ENCODE data around the gene TMEM232. TPM values are rescaled to one million over a fixed set of nuclear protein-coding genes. Genes with fewer than 3 reads are reported as not detected.
A peak's percentile ranks its signal among the peaks of the same experiment; 100 is the strongest.

TMEM232 gene
- total and polyA plus RNA-seq, 9 of the 15 experiments (the other 6 are each of a cell fraction or from before 2014, with no cell fraction given) = 0.09 to 2.2 (median 0.41) TPM

DNA sequence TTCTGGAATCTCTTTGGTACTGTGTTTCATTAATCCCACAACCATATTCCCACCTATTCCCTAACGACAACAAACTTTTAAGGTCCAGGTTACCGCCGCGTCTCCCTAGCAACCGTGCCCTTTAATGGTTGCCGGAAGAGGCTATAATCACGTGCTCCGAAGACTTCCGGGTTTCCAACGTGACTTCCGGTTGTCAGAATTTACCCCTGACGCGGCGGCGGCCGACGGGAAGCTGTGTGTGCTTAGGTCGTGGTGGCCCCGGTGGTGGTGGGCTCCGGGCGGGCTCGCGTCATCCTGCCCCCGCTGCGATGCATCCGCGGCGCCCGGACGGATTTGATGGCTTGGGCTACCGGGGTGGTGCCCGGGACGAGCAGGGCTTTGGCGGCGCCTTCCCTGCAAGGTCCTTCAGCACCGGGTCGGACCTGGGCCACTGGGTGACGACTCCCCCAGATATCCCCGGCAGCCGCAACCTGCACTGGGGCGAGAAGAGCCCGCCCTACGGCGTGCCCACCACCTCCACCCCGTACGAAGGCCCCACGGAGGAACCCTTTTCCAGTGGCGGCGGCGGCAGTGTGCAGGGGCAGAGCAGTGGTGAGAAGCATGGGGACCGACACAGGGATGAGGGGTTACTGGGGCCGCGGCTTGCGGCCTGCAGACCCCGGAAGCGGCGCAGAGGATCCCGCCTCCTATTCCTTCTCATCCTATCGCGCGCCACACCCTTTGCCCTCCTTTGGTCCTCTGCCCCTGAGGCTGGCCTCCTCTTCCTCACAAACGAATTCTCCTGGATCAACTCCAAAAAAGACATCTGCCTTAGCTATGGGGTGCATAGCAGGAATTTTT lies 12.6 kb upstream of the TMEM232 start, which contains the start of gene SLC25A46 (continued):
- TF ChIP-seq ZBTB40 (IDR thresholded peaks at IDR 0.05) (peak; percentile 97), ZBTB40 (CRISPR knock-in tag; IDR thresholded peaks at IDR 0.05) (no peak), ZNF717 (CRISPR knock-in tag; IDR thresholded peaks at IDR 0.05) (no peak), ZFP36 (IDR thresholded peaks at IDR 0.05; ENCODE audit: low read depth, low read length, partially characterized antibody) (no peak), BRCA1 (IDR thresholded peaks at IDR 0.05) (no peak), BRCA1 (CRISPR knock-in tag; IDR thresholded peaks at IDR 0.05) (no peak), SRSF3 (IDR thresholded peaks at IDR 0.05; ENCODE audit: insufficient read depth, low read length) (no peak), PCBP2 (IDR thresholded peaks at IDR 0.05; ENCODE audit: low read depth, low read length, poor library complexity, severe bottlenecking) (no peak), POLR2H (tag; IDR thresholded peaks at IDR 0.05; ENCODE audit: low read depth) (peak; percentile 49; the same call in 1 of the 2 replicates), POLR2AphosphoS5 (IDR thresholded peaks at IDR 0.05; ENCODE audit: control insufficient read depth, insufficient read depth, low read depth, low read length) (peak; percentile 64; the same call in 1 of the 2 replicates), MTF1 (CRISPR knock-in tag; IDR thresholded peaks at IDR 0.05; ENCODE audit: borderline replicate concordance) (no peak), ZFPM2 (CRISPR knock-in tag; IDR thresholded peaks at IDR 0.05) (no peak), ZNF212 (CRISPR knock-in tag; IDR thresholded peaks at IDR 0.05) (no peak), ZNF324 (CRISPR knock-in tag; IDR thresholded peaks at IDR 0.05) (no peak), ZNF764 (CRISPR knock-in tag; IDR thresholded peaks at IDR 0.05; ENCODE audit: low read depth) (no peak), ZFX (CRISPR knock-in tag; IDR thresholded peaks at IDR 0.05) (peak; percentile 93), HDAC1 (IDR thresholded peaks at IDR 0.05) (peak in 1 of 2 experiments; percentile 93; a peak in 2 of 4 replicates)
- TF ChIP-seq, protein P1, sequence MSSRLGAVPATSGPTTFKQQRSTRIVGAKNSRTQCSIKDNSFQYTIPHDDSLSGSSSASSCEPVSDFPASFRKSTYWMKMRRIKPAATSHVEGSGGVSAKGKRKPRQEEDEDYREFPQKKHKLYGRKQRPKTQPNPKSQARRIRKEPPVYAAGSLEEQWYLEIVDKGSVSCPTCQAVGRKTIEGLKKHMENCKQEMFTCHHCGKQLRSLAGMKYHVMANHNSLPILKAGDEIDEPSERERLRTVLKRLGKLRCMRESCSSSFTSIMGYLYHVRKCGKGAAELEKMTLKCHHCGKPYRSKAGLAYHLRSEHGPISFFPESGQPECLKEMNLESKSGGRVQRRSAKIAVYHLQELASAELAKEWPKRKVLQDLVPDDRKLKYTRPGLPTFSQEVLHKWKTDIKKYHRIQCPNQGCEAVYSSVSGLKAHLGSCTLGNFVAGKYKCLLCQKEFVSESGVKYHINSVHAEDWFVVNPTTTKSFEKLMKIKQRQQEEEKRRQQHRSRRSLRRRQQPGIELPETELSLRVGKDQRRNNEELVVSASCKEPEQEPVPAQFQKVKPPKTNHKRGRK (tag; IDR thresholded peaks at IDR 0.05) = no peak
